Measurements from ENCODE around the gene ASH1L.

DNA sequence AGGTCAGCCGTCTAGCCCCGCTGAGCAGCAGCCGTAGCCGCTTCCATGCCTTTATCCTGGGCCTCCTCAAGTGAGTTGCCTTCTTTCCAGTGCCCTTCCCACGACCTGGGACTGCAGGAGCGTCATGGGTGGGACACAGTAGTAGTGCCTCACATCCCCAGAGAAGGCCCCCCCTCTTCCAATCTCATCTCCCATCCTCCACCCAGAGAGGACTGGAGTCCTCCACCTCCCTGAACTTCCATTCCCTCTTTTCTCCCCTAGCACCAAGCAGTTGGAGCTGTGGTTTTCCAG, 237.1 kb downstream of the ASH1L start:
- TF ChIP-seq, protein P1, sequence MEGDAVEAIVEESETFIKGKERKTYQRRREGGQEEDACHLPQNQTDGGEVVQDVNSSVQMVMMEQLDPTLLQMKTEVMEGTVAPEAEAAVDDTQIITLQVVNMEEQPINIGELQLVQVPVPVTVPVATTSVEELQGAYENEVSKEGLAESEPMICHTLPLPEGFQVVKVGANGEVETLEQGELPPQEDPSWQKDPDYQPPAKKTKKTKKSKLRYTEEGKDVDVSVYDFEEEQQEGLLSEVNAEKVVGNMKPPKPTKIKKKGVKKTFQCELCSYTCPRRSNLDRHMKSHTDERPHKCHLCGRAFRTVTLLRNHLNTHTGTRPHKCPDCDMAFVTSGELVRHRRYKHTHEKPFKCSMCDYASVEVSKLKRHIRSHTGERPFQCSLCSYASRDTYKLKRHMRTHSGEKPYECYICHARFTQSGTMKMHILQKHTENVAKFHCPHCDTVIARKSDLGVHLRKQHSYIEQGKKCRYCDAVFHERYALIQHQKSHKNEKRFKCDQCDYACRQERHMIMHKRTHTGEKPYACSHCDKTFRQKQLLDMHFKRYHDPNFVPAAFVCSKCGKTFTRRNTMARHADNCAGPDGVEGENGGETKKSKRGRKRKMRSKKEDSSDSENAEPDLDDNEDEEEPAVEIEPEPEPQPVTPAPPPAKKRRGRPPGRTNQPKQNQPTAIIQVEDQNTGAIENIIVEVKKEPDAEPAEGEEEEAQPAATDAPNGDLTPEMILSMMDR (IDR thresholded peaks at IDR 0.05), result no peak
- TF ChIP-seq EP300 (IDR thresholded peaks at IDR 0.05), result no peak
- TF ChIP-seq POLR2AphosphoS5 (IDR thresholded peaks at IDR 0.05), result no peak
- TF ChIP-seq POLR2A (IDR thresholded peaks at IDR 0.05), result no peak
